CD4-positive, alpha-beta T cell treated with Interleukin-10 for 1 hour (primary cell): ENCODE data around the gene CCDC86.

ENCODE experiments used
- DNase-seq: peaks from one replicate; pipeline ENCODE4 v3.0.0-alpha.2; 2020

Gene CCDC86

GRCh38 chr11:60854140-60854846, 12.4 kb downstream of the CCDC86 start:
- no peak for DNase-seq

- DNase-seq, result no peak
Observed at GRCh38 chr11:60854847-60855725, 13.2 kb downstream of the CCDC86 start.

- no peak for DNase-seq
Observed at GRCh38 chr11:60855726-60856633, 14.1 kb downstream of the CCDC86 start, which contains the start of gene PTGDR2. Gene PTGDR2, minus strand, starts transcription at chr11:60855950. Its CDS starts 2,228 bp downstream, at chr11:60853722.

- DNase-seq, result no peak
Observed at GRCh38 chr11:60857378-60858232, 15.7 kb downstream of the CCDC86 start.

GRCh38 chr11:60858236-60858635, 16.3 kb downstream of the CCDC86 start:
- no peak for DNase-seq

- DNase-seq, result no peak
Observed at GRCh38 chr11:60858731-60859464, 17.0 kb downstream of the CCDC86 start.

- no peak for DNase-seq
Observed at GRCh38 chr11:60859616-60860250, 17.8 kb downstream of the CCDC86 start.

- DNase-seq, result no peak
Observed at GRCh38 chr11:60860943-60861342, 19.0 kb downstream of the CCDC86 start.

GRCh38 chr11:60862171-60862570, 20.3 kb downstream of the CCDC86 start:
- no peak for DNase-seq

GRCh38 chr11:60863550-60864521, 21.9 kb downstream of the CCDC86 start:
- no peak for DNase-seq

GRCh38 chr11:60864856-60865513, 23.1 kb downstream of the CCDC86 start:
- DNase-seq, result no peak

- no peak for DNase-seq
Observed at GRCh38 chr11:60866911-60867870, 25.3 kb downstream of the CCDC86 start, which contains the start of gene ZP1. Gene ZP1, plus strand, starts transcription at chr11:60867542. Its CDS starts 20 bp downstream, at chr11:60867562.

- DNase-seq, result no peak
Observed at GRCh38 chr11:60867871-60868681, 26.2 kb downstream of the CCDC86 start.

- DNase-seq, result no peak
Observed at GRCh38 chr11:60868682-60869450, 27.0 kb downstream of the CCDC86 start.

- no peak for DNase-seq
Observed at GRCh38 chr11:60869451-60869825, 27.5 kb downstream of the CCDC86 start.

- DNase-seq, result peak; percentile 28
Observed at GRCh38 chr11:60870276-60870675, 28.4 kb downstream of the CCDC86 start.
